HL-60 (cell line): ENCODE results near the gene RAB27A.

ENCODE experiments used
- REST ChIP-seq: IDR thresholded peaks from 2 replicates; pipeline ENCODE4 v1.6.1; 2012; ENCODE audit warnings: low read depth; ENCODE audit not compliant: insufficient replicate concordance
- TF ChIP-seq, protein P1 (sequence below): IDR thresholded peaks from one replicate; pipeline ENCODE4 v1.5.1; 2011; ENCODE audit warnings: low read length, control low read depth, inconsistent platforms; ENCODE audit not compliant: insufficient read depth

GRCh38 chr15:55186331-55186730 lies 103.3 kb downstream of the RAB27A start:
- TF ChIP-seq REST, result no peak
- TF ChIP-seq, protein P1, sequence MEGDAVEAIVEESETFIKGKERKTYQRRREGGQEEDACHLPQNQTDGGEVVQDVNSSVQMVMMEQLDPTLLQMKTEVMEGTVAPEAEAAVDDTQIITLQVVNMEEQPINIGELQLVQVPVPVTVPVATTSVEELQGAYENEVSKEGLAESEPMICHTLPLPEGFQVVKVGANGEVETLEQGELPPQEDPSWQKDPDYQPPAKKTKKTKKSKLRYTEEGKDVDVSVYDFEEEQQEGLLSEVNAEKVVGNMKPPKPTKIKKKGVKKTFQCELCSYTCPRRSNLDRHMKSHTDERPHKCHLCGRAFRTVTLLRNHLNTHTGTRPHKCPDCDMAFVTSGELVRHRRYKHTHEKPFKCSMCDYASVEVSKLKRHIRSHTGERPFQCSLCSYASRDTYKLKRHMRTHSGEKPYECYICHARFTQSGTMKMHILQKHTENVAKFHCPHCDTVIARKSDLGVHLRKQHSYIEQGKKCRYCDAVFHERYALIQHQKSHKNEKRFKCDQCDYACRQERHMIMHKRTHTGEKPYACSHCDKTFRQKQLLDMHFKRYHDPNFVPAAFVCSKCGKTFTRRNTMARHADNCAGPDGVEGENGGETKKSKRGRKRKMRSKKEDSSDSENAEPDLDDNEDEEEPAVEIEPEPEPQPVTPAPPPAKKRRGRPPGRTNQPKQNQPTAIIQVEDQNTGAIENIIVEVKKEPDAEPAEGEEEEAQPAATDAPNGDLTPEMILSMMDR, result no peak
